IPS DF 6.9 (cell line): ENCODE measurements around the gene ELL2.

Experiments used
- DNase-seq: peaks from one replicate; pipeline ENCODE4 v3.0.0-alpha.2; 2013; ENCODE audit warnings: low read depth, low spot score
- H3K27ac ChIP-seq: one replicate; pipeline ENCODE4 v1.5.1; 2013; ENCODE audit warnings: low read length, control low read depth
- H3K27me3 ChIP-seq: 2 replicates; pipeline ENCODE4 v1.6.1; 2013; ENCODE audit warnings: mild to moderate bottlenecking, low read length; ENCODE audit not compliant: control insufficient read depth, insufficient read depth
- H3K36me3 ChIP-seq: 2 replicates; pipeline ENCODE4 v1.6.1; 2013; ENCODE audit warnings: low read length; ENCODE audit not compliant: control insufficient read depth, insufficient read depth
- H3K4me1 ChIP-seq: 2 replicates; pipeline ENCODE4 v1.6.1; 2013; ENCODE audit warnings: low read length; ENCODE audit not compliant: control insufficient read depth, insufficient read depth
- H3K4me3 ChIP-seq: 2 replicates; pipeline ENCODE4 v1.5.1; 2013; ENCODE audit warnings: mild to moderate bottlenecking, low read length
- H3K9me3 ChIP-seq: 2 replicates; pipeline ENCODE4 v1.6.1; 2013; ENCODE audit warnings: low read length, inconsistent platforms; ENCODE audit not compliant: control insufficient read depth, insufficient read depth
- WGBS: extraction: QIAGEN DNeasy Blood & Tissue Kit; methylation state at CpG from one replicate; pipeline ENCODE4 v1.1.7; 2013; ENCODE audit warnings: mixed read lengths, missing lambda C conversion rate; ENCODE audit not compliant: insufficient read length, insufficient coverage; 5-methylcytosine and 5-hydroxymethylcytosine counted together

Gene ELL2

DNA sequence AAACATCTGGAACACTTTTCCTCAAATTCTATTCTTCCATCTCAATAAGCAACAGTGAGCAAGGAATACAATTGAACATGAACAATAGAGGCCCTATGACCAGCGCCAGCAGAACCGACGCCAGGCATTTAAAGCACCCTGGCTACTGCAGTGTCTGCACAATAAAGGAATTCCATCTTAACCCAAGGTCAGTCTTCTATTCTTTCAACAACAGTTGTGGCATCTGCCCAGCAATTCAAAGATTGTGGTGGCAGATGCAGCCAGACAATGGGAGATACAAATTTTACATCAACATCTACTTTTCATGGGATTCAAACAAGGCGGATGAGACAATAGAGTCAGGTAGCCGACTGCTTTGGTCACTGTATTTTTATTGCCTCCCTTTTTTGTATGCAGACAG lies 65.9 kb downstream of the ELL2 start:
- H3K27me3 ChIP-seq, result no peaks in the 10 kb centered on the region
- no peaks in the 10 kb centered on the region for H3K36me3 ChIP-seq
- H3K4me1 ChIP-seq, result no peaks in the 10 kb centered on the region; the same call in 1 of the 2 replicates
- H3K9me3 ChIP-seq, result no peaks in the 10 kb centered on the region
- no CpG with 5 or more reads among the region's 5 CpGs for WGBS
- H3K4me3 ChIP-seq, result no peak overlapping the region
- no peak overlapping the region for H3K27ac ChIP-seq
- DNase-seq, result no peak

DNA sequence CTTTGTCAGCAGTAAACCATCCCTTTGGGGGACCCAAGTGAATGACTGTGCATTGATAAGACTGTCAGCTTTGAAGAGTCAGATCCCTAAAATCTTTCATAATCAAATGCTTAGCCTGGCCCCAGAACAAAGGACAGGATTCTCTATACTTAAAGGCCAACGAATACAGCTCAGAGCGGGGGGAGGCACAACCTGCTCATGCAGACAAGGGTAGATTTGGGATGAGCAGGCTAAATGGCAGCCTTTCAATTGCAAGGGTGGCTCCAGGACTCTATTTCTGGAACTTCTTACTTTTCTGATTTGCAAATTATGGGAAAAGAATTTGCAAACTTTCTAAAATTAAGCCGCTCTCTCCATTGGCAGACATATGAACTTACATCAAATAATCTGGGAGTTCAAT lies 66.4 kb downstream of the ELL2 start:
- no peak overlapping the region for H3K27ac ChIP-seq
- no peaks in the 10 kb centered on the region for H3K36me3 ChIP-seq
- no peaks in the 10 kb centered on the region for H3K9me3 ChIP-seq
- WGBS, result no CpG with 5 or more reads among the region's 3 CpGs
- no peak overlapping the region for H3K4me3 ChIP-seq
- no peaks in the 10 kb centered on the region for H3K27me3 ChIP-seq
- DNase-seq, result no peak
- no peaks in the 10 kb centered on the region; the same call in 1 of the 2 replicates for H3K4me1 ChIP-seq

DNA sequence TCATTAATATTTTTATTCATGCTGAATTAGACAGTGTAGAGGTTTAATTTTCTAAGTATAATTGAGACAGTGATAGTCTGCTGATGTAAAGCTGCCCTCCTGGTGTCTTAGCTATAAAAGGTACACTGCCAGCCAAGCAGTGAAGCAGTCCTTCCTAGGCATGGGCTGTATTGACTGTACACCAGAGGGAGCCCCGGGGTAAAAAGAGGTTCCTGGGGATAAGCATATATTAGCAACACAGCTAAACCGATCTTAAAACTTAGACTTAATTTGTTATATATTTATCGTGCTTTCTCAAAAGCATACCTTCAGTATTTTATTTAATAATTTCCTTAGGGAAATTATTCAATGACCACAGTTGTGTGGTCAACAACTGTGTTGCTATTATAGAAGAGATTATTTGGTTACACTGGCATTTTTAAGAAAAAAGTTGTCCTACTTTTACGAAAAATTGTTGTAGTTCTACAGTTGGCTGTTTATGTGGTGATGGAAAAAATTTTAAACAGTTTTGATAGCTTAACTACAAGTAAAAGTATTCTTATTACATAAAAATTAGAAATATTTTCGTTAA lies 68.8 kb downstream of the ELL2 start:
- Histone ChIP-seq H3K27ac (no peak overlapping the region), H3K9me3 (no peaks in the 10 kb centered on the region), H3K4me3 (no peak overlapping the region), H3K27me3 (no peaks in the 10 kb centered on the region), H3K4me1 (no peaks in the 10 kb centered on the region; the same call in 1 of the 2 replicates), H3K36me3 (no peaks in the 10 kb centered on the region)
- WGBS, result 100% methylated on average over 1 of the region's 5 CpGs
- DNase-seq, result no peak

DNA sequence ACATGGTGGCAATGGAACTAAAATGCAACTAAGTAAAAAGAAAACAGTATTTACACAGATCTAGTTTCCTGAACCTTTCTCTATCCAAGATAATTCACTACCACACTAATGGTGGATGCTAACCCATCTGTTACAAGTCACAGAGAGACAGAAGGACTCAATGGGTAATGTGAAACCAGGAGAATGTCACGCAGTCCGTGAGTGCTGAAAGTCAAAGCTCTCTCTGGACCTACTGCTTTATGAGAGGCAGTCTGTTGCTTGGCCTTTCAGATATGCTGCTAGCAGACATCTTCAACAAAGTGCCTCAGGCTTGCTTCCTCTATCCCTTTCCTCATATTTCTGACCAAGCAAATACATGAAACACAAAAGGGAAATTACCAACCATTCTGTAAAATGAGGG lies 70.2 kb downstream of the ELL2 start:
- Histone ChIP-seq H3K36me3 (no peaks in the 10 kb centered on the region), H3K27me3 (no peaks in the 10 kb centered on the region), H3K4me3 (no peak overlapping the region), H3K4me1 (no peaks in the 10 kb centered on the region; the same call in 1 of the 2 replicates), H3K9me3 (no peaks in the 10 kb centered on the region), H3K27ac (no peak overlapping the region)
- DNase-seq, result no peak
- WGBS, result no CpG with 5 or more reads among the region's 2 CpGs

DNA sequence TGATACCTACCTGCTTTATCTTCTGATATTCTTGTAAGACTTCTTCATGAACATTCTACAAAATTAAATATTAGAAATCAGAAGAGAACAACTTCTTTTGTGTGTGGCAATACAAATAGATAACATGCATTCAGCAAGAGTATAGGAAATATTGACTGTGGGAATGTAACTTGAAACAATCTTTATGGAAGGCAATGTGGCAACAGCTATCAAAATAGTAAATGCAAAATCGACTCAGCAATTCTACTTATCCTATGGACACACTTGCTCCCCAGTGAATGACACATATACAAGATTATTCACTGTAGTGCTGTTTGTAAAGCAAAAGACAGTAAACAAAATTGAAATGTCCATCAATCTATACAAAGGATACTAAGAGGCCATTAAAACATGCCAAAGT lies 72.6 kb downstream of the ELL2 start:
- no CpG with 5 or more reads among the region's 1 CpG for WGBS
- H3K27ac ChIP-seq, result no peak overlapping the region
- no peaks in the 10 kb centered on the region for H3K27me3 ChIP-seq
- no peaks in the 10 kb centered on the region for H3K36me3 ChIP-seq
- no peak for DNase-seq
- no peaks in the 10 kb centered on the region for H3K4me1 ChIP-seq
- H3K4me3 ChIP-seq, result no peak overlapping the region
- no peaks in the 10 kb centered on the region for H3K9me3 ChIP-seq

DNA sequence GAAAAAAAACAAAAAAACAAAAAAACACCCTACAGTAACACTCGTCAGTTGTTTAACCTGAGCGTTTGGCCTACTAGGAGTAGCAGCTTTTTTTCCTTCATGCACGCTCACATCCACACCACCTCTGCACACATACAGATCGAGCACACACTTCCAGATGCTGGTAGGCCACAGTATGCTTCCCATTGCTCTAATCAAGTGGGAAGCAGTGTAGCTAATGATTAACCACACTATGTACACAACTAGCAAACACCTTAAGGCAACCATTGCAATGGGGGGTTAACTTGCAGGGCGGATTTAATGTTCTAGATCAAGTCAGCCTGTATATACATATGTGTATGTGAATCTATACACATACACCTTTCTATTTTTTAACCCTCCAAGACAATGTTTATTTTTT lies 73.7 kb downstream of the ELL2 start:
- Histone ChIP-seq H3K27ac (no peak overlapping the region), H3K9me3 (no peaks in the 10 kb centered on the region), H3K4me3 (no peak overlapping the region), H3K27me3 (no peaks in the 10 kb centered on the region), H3K36me3 (no peaks in the 10 kb centered on the region), H3K4me1 (no peaks in the 10 kb centered on the region)
- no peak for DNase-seq
- WGBS, result no CpG with 5 or more reads among the region's 5 CpGs

DNA sequence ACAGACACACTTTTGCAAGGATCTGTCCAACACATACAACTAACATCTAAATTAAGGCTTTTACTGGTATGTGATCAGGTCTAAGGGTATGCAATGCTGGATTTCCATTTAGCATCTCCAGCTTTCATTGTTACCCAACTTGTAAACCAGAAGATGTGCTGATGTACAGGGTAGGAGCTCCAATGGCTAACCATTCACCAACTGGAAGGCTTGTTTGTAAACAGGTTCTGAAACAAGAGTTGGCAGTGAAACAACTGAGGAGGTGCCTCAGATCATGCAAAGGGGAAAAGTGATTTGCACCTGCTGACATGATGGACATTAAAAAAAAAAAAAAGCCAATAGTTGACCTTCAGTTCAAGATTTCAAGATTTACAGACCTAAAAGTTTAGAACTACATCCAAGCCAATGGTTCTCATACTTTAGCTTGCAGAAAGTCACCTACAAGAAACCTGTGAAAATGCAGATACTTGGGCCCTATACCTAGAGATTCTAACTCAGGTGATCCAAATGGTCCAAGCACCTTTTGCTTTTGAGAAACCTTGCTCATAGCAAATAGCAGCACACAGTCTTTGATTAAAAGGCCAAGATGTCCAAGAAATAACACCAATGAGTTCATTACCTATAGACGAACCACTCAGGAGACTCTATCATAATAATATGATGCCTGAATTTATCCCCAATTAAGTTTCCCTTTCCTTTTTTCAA lies 75.2 kb downstream of the ELL2 start:
- no CpG with 5 or more reads among the region's 1 CpG for WGBS
- Histone ChIP-seq H3K4me1 (no peaks in the 10 kb centered on the region), H3K36me3 (no peaks in the 10 kb centered on the region), H3K27ac (no peak overlapping the region), H3K4me3 (no peak overlapping the region), H3K27me3 (no peaks in the 10 kb centered on the region), H3K9me3 (no peaks in the 10 kb centered on the region)
- no peak for DNase-seq

DNA sequence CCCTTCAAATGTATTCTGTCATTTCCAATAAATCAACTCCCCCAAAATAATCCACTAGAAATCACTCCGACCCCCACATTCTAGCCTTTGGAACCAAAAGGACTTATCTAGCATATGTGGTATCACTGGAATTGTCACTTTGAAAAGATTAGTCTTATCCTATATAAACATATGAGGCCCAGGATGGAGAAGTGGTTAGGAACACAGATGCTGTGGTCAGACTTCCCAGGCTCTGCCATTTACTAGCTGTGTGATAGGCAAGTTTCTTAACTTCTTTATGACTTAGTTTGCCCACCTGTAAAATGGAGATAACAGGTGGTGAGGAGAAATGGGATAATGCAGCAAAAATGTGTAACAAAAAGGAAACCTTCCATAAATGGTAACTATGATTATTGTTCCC lies 77.1 kb downstream of the ELL2 start:
- Histone ChIP-seq H3K36me3 (no peaks in the 10 kb centered on the region), H3K4me1 (no peaks in the 10 kb centered on the region; the same call in 1 of the 2 replicates), H3K27me3 (no peaks in the 10 kb centered on the region), H3K4me3 (no peak overlapping the region), H3K9me3 (no peaks in the 10 kb centered on the region), H3K27ac (no peak overlapping the region)
- DNase-seq, result no peak
- WGBS, result 100% methylated on average over 1 of the region's 1 CpG

DNA sequence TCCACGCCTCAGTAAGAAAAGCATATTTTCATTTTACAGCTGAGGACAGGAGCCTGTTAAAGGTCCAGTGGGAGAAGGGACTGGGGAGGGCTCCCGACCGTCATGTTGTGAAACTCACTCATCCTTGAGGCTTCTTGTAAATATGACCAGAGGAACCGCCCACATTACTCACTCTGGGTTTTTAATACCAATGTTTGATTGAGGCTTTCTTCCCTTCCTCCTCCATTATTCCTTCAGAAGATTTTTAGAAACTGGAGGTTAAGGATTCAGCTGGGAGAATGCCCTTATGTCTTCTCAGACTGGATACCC lies 77.7 kb downstream of the ELL2 start:
- no peaks in the 10 kb centered on the region for H3K36me3 ChIP-seq
- no CpG with 5 or more reads among the region's 4 CpGs for WGBS
- DNase-seq, result no peak
- H3K9me3 ChIP-seq, result no peaks in the 10 kb centered on the region
- H3K27me3 ChIP-seq, result no peaks in the 10 kb centered on the region
- no peak overlapping the region for H3K4me3 ChIP-seq
- H3K4me1 ChIP-seq, result no peaks in the 10 kb centered on the region; the same call in 1 of the 2 replicates
- H3K27ac ChIP-seq, result no peak overlapping the region

DNA sequence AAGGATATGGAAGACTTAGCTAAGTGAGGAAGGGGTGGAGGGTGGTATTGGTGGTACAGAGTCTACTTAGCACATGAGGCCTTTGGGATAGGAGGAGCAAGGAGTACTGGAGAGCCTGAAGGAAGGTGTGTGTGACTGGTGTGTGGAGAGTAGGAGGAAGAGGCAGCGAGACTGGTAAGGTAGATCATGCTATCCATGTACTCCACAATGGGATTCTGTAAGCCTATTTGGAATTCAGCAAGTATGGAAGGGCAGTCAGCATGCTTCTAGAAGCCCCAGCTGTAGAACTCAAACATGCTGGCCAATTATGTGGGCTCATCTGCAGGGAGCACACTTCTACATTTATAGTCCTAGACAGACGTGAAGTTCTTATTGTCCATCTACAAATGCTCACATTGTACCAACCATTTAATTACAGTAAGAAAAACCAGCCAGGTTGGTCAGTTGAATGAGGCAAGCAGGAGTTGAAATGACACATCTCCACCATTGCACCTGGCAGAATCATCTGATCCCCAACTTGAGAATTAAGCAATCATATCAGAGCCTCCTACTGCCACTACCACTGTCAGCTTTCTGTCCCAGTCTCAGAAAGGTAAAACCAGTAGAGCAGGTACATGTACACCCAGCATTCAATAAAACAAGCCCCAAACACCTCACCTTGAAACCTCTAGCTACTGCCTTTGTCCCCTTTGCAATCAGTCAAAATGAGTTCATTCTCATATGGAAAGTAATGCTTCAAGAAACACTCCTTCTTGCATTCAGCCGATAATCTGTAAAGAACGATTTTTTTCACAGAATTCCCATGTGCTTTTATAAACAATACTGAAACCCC lies 78.2 kb downstream of the ELL2 start:
- Histone ChIP-seq H3K27ac (no peak overlapping the region), H3K36me3 (no peaks in the 10 kb centered on the region), H3K4me1 (no peaks in the 10 kb centered on the region; the same call in 1 of the 2 replicates), H3K27me3 (no peaks in the 10 kb centered on the region), H3K9me3 (no peaks in the 10 kb centered on the region), H3K4me3 (no peak overlapping the region)
- no CpG with 5 or more reads among the region's 4 CpGs for WGBS
- no peak for DNase-seq
